HG02840 (cell line): ENCODE data around the gene RBBP8NL.
A peak's percentile ranks its signal among the peaks of the same experiment; 100 is the strongest.

Experiments used
- ATAC-seq: cut with Tn5 transposase; IDR thresholded peaks from one replicate; pipeline ENCODE4 v1.9.1; 2021; ENCODE audit warnings: mild to moderate bottlenecking, moderate library complexity, moderate number of reproducible peaks; ENCODE audit not compliant: unreplicated experiment, low FRiP score

The RBBP8NL gene

GRCh38 chr20:62410746-62411478, 16.4 kb downstream of the RBBP8NL start:
- ATAC-seq: no peak

GRCh38 chr20:62409931-62410745, 17.2 kb downstream of the RBBP8NL start:
- ATAC-seq: no peak

- ATAC-seq: no peak
Measured at GRCh38 chr20:62409086-62409853, 18.1 kb downstream of the RBBP8NL start.

GRCh38 chr20:62408640-62409039, 18.7 kb downstream of the RBBP8NL start:
- no peak for ATAC-seq

GRCh38 chr20:62408055-62408454, 19.3 kb downstream of the RBBP8NL start:
- ATAC-seq: no peak

GRCh38 chr20:62407221-62407992, 19.9 kb downstream of the RBBP8NL start, which contains the start of gene CABLES2:
CABLES2 (minus strand) TSS chr20:62407285; CDS start chr20:62407276, 9 bp downstream.
- peak; percentile 80 for ATAC-seq

GRCh38 chr20:62406635-62407176, 20.6 kb downstream of the RBBP8NL start:
- peak; percentile 8 for ATAC-seq

GRCh38 chr20:62405981-62406513, 21.3 kb downstream of the RBBP8NL start:
- no peak for ATAC-seq

- ATAC-seq: no peak
Measured at GRCh38 chr20:62405108-62405980, 22.0 kb downstream of the RBBP8NL start.

- ATAC-seq: no peak
Measured at GRCh38 chr20:62404761-62405107, 22.6 kb downstream of the RBBP8NL start.

GRCh38 chr20:62404112-62404665, 23.1 kb downstream of the RBBP8NL start:
- no peak for ATAC-seq

- no peak for ATAC-seq
Measured at GRCh38 chr20:62403331-62403730, 24.0 kb downstream of the RBBP8NL start.

- no peak for ATAC-seq
Measured at GRCh38 chr20:62402456-62403150, 24.7 kb downstream of the RBBP8NL start.

- no peak for ATAC-seq
Measured at GRCh38 chr20:62401331-62401779, 26.0 kb downstream of the RBBP8NL start.

- ATAC-seq: no peak
Measured at GRCh38 chr20:62400541-62400940, 26.8 kb downstream of the RBBP8NL start.

GRCh38 chr20:62400021-62400420, 27.3 kb downstream of the RBBP8NL start:
- no peak for ATAC-seq

GRCh38 chr20:62398120-62398821, 29.1 kb downstream of the RBBP8NL start:
- ATAC-seq: no peak
